Coronary artery (tissue), 2 donors: ENCODE measurements around the gene IGFALS.

Experiments
- DNase-seq: peaks from one replicate; pipeline ENCODE4 v3.0.0-alpha.2; 2017; ENCODE audit warnings: low spot score
- H3K27ac ChIP-seq, 2 donors: fragments of 200-600 bp; sonication (generic); one replicate each; pipeline ENCODE4 v1.5.1; 2016 to 2019
- H3K4me3 ChIP-seq: fragments of 200-600 bp; sonication (generic); 2 replicates; pipeline ENCODE4 v1.5.1; 2016; ENCODE audit warnings: mild to moderate bottlenecking, moderate library complexity
- TF ChIP-seq, protein P1 (sequence below): fragments of 200-600 bp; sonication (generic); IDR thresholded peaks from one replicate; pipeline ENCODE4 v1.5.1; 2019; ENCODE audit warnings: antibody characterized with exemption

The IGFALS gene

DNA sequence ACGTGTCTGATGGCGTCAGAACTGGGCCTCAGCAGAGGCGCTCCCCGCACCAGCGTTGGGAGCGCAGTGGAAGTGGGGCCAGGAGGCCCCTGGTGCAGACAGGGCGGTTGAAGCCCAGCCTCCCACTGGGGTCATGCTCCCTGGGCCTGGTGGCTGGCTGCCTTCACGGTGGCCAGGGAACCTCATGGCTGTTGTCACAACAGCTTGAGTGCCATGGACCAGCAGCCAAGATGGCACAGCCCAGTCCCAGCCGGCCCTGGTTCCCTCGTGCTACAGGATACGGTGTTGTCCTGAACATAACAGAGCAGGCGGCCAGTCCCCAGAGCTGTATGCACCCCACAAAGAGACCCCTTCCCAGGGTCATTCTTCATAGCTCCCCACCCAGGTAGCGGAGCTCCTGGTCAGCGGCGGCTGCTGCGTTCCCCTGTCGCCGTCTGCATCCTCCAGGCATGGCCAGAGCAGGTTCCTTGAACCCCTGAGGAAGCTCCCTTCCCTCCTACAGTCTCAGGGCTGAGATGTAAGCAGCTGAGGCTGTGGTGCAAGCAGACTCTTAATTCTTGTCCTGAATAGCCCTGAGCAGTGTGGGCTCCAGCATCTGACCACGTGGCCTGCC lies 51.8 kb downstream of the IGFALS start:
- Histone ChIP-seq H3K4me3 (no peak overlapping the region), H3K27ac (no peak overlapping the region)
- DNase-seq, result no peak
- TF ChIP-seq, protein P1, sequence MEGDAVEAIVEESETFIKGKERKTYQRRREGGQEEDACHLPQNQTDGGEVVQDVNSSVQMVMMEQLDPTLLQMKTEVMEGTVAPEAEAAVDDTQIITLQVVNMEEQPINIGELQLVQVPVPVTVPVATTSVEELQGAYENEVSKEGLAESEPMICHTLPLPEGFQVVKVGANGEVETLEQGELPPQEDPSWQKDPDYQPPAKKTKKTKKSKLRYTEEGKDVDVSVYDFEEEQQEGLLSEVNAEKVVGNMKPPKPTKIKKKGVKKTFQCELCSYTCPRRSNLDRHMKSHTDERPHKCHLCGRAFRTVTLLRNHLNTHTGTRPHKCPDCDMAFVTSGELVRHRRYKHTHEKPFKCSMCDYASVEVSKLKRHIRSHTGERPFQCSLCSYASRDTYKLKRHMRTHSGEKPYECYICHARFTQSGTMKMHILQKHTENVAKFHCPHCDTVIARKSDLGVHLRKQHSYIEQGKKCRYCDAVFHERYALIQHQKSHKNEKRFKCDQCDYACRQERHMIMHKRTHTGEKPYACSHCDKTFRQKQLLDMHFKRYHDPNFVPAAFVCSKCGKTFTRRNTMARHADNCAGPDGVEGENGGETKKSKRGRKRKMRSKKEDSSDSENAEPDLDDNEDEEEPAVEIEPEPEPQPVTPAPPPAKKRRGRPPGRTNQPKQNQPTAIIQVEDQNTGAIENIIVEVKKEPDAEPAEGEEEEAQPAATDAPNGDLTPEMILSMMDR, result no peak

DNA sequence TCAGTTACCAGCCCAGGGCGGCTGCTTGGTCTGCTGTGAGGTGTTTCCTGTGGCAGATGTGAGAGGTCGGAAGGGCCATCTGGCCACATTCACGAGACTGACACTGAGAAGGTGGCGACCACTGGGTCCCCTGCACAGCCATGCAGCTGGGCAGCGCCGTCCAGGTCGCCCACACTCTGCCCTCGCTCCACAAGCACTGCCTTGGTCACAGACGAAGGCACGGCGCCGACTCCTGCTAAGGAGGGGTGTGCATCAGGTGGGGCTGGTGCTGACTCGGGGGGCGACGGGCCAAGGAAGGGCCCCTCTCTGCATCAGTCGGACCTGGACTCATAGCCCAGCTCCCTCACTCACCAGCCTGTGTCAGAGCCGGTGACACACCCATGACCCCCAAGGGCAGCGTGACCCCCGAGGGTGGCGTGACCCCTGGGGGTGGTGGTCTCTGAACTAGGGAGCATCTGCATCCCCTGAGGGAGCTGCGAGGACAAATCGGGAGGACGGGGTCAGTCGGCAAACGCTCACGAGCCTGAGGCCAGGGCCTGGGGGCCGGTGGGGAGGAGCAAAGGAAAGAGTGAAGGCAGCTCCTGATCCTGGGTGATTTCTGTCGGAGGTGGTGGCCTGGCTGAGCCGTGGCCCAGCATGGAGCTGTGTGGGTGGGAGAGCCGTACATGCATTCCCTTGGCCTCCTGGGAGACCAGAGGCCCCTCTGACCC lies 52.6 kb downstream of the IGFALS start:
- no peak for DNase-seq
- no peak overlapping the region for H3K27ac ChIP-seq
- TF ChIP-seq, protein P1, result no peak
- H3K4me3 ChIP-seq, result no peak overlapping the region
